Pons (tissue), 1 donor: ENCODE results near the gene PYHIN1.

Experiments used
- DNase-seq: peaks from one replicate; pipeline ENCODE4 v3.0.0-alpha.2; 2016; ENCODE audit warnings: low spot score

Gene PYHIN1

GRCh38 chr1:158931055-158931737 is at the start of gene PYHIN1:
Gene PYHIN1 (plus strand): TSS chr1:158931552. CDS start chr1:158936911, 5,359 bp downstream.
- DNase-seq = no peak

GRCh38 chr1:158893654-158894053 is 37.7 kb upstream of the PYHIN1 start:
- no peak for DNase-seq

GRCh38 chr1:158898722-158899121 is 32.6 kb upstream of the PYHIN1 start:
- no peak for DNase-seq

GRCh38 chr1:158901623-158902022 is 29.7 kb upstream of the PYHIN1 start:
- DNase-seq = no peak

GRCh38 chr1:158916085-158916484 is 15.3 kb upstream of the PYHIN1 start:
- no peak for DNase-seq

GRCh38 chr1:158924677-158925076 is 6.7 kb upstream of the PYHIN1 start:
- DNase-seq = no peak

GRCh38 chr1:158930504-158930903 is 848 bp upstream of the PYHIN1 start:
- no peak for DNase-seq

- DNase-seq = no peak
Observed at GRCh38 chr1:158932171-158932570, 819 bp downstream of the PYHIN1 start.

- DNase-seq = no peak
Observed at GRCh38 chr1:158933621-158934020, 2.3 kb downstream of the PYHIN1 start.

- DNase-seq = no peak
Observed at GRCh38 chr1:158939180-158939579, 7.8 kb downstream of the PYHIN1 start.

- no peak for DNase-seq
Observed at GRCh38 chr1:158941317-158941716, 10.0 kb downstream of the PYHIN1 start.

- DNase-seq = no peak
Observed at GRCh38 chr1:158942490-158942889, 11.1 kb downstream of the PYHIN1 start.

- no peak for DNase-seq
Observed at GRCh38 chr1:158943059-158943458, 11.7 kb downstream of the PYHIN1 start.

GRCh38 chr1:158945061-158945460 is 13.7 kb downstream of the PYHIN1 start:
- no peak for DNase-seq

GRCh38 chr1:158946785-158947184 is 15.4 kb downstream of the PYHIN1 start:
- no peak for DNase-seq

- DNase-seq = no peak
Observed at GRCh38 chr1:158951956-158952355, 20.6 kb downstream of the PYHIN1 start.

GRCh38 chr1:158952416-158952815 is 21.1 kb downstream of the PYHIN1 start:
- no peak for DNase-seq

GRCh38 chr1:158961178-158961577 is 29.8 kb downstream of the PYHIN1 start:
- no peak for DNase-seq

GRCh38 chr1:158962983-158963382 is 31.6 kb downstream of the PYHIN1 start:
- no peak for DNase-seq

- DNase-seq = no peak
Observed at GRCh38 chr1:158969166-158969565, 37.8 kb downstream of the PYHIN1 start.

- DNase-seq = no peak
Observed at GRCh38 chr1:158969855-158970254, 38.5 kb downstream of the PYHIN1 start.

GRCh38 chr1:158972841-158973240 is 41.5 kb downstream of the PYHIN1 start:
- no peak for DNase-seq

GRCh38 chr1:158976219-158976618 is 44.9 kb downstream of the PYHIN1 start:
- no peak for DNase-seq

- DNase-seq = no peak
Observed at GRCh38 chr1:158978730-158979129, 47.4 kb downstream of the PYHIN1 start.
